GM23338 (cell line): ENCODE results near the gene ANKHD1. TPM values are rescaled to one million over a fixed set of nuclear protein-coding genes. Genes with fewer than 3 reads are reported as not detected.

Experiments used
- ATAC-seq: fragments of 200-7000 bp; cut with Tn5 transposase; 3 replicates; pipeline ENCODE4 v1.9.1; 2020
- DNase-seq: peaks from one replicate; pipeline ENCODE4 v3.0.0-alpha.2; 2015; ENCODE audit warnings: low spot score
- H2AFZ ChIP-seq: fragments of 200-600 bp; sonication (generic); 2 replicates; pipeline ENCODE4 v1.8.0; 2016; ENCODE audit warnings: antibody characterized with exemption, mild to moderate bottlenecking, moderate library complexity
- H3F3A ChIP-seq: fragments of 200-600 bp; sonication (generic); replicated peaks from 2 replicates; pipeline ENCODE4 v1.8.0; 2017; ENCODE audit warnings: antibody characterized with exemption, mixed run types, low read depth
- H3K27ac ChIP-seq: fragments of 200-600 bp; sonication (generic); 2 replicates; pipeline ENCODE4 v1.6.1; 2016; ENCODE audit warnings: low read depth
- H3K27me3 ChIP-seq: fragments of 200-600 bp; sonication (generic); 2 replicates; pipeline ENCODE4 v1.8.0; 2016; ENCODE audit warnings: mild to moderate bottlenecking, mixed run types, moderate library complexity; ENCODE audit not compliant: insufficient read depth
- H3K36me3 ChIP-seq: fragments of 200-600 bp; sonication (generic); 2 replicates; pipeline ENCODE4 v1.8.0; 2016; ENCODE audit warnings: mild to moderate bottlenecking; ENCODE audit not compliant: insufficient read depth
- H3K4me1 ChIP-seq: fragments of 200-600 bp; sonication (generic); 2 replicates; pipeline ENCODE4 v1.8.0; 2016; ENCODE audit warnings: mild to moderate bottlenecking, moderate library complexity; ENCODE audit not compliant: insufficient read depth
- H3K4me2 ChIP-seq: fragments of 200-600 bp; sonication (generic); 2 replicates; pipeline ENCODE4 v1.7.1; 2017; ENCODE audit warnings: mixed run types
- H3K4me3 ChIP-seq: fragments of 200-600 bp; sonication (generic); 2 replicates; pipeline ENCODE4 v1.6.1; 2016; ENCODE audit warnings: mixed run types
- H3K79me2 ChIP-seq: fragments of 200-600 bp; sonication (generic); replicated peaks from 2 replicates; pipeline ENCODE4 v1.8.0; 2017; ENCODE audit warnings: mild to moderate bottlenecking; ENCODE audit not compliant: insufficient read depth
- H3K9me2 ChIP-seq: fragments of 200-600 bp; sonication (generic); 2 replicates; pipeline ENCODE4 v1.8.0; 2017; ENCODE audit not compliant: insufficient read depth
- H4K20me1 ChIP-seq: fragments of 200-600 bp; sonication (generic); replicated peaks from 2 replicates; pipeline ENCODE4 v1.8.0; 2017; ENCODE audit warnings: mild to moderate bottlenecking; ENCODE audit not compliant: insufficient read depth
- H3K27ac Mint-ChIP-seq: 2 replicates; pipeline ENCODE4 v1.8.0; 2020; ENCODE audit warnings: inconsistent platforms, mild to moderate bottlenecking, moderate library complexity, mixed read lengths
- H3K27me3 Mint-ChIP-seq: 3 replicates; pipeline ENCODE4 v1.8.0; 2022; ENCODE audit warnings: low read depth, mild to moderate bottlenecking, moderate library complexity, mixed read lengths, inconsistent platforms; ENCODE audit not compliant: insufficient read depth, poor library complexity
- H3K36me3 Mint-ChIP-seq: 3 replicates; pipeline ENCODE4 v1.8.0; 2021; ENCODE audit warnings: low read depth, mild to moderate bottlenecking, inconsistent platforms, moderate library complexity, mixed read lengths
- H3K4me1 Mint-ChIP-seq: 3 replicates; pipeline ENCODE4 v1.8.0; 2020; ENCODE audit warnings: mild to moderate bottlenecking, inconsistent platforms, mixed read lengths
- H3K4me3 Mint-ChIP-seq: 3 replicates; pipeline ENCODE4 v1.8.0; 2021; ENCODE audit warnings: moderate library complexity, mild to moderate bottlenecking, inconsistent platforms, mixed read lengths
- H3K9me3 Mint-ChIP-seq: 3 replicates; pipeline ENCODE4 v1.8.0; 2020; ENCODE audit warnings: moderate library complexity, mild to moderate bottlenecking, inconsistent platforms, mixed read lengths
- CREB1 ChIP-seq: fragments of 250-450 bp; sonication (Bioruptor Pico); IDR thresholded peaks from 2 replicates; pipeline ENCODE4 v1.5.0; 2020; ENCODE audit warnings: low read depth, mild to moderate bottlenecking, moderate library complexity
- ETS1 ChIP-seq: IDR thresholded peaks from 2 replicates; pipeline ENCODE4 v1.6.1; 2016; ENCODE audit warnings: antibody characterized with exemption
- EZH2 ChIP-seq: fragments of 200-600 bp; sonication (generic); IDR thresholded peaks from one replicate; pipeline ENCODE4 v1.8.0; 2017; ENCODE audit warnings: antibody characterized with exemption, mild to moderate bottlenecking, low read depth; ENCODE audit not compliant: unreplicated experiment
- JUNB ChIP-seq: IDR thresholded peaks from one replicate; pipeline ENCODE4 v1.6.1; 2016; ENCODE audit warnings: antibody characterized with exemption; ENCODE audit not compliant: unreplicated experiment
- NANOG ChIP-seq: IDR thresholded peaks from 2 replicates; pipeline ENCODE4 v1.6.1; 2016; ENCODE audit warnings: antibody characterized with exemption, borderline replicate concordance
- POLR2AphosphoS5 ChIP-seq: IDR thresholded peaks from 2 replicates; pipeline ENCODE4 v1.6.1; 2016; ENCODE audit warnings: antibody characterized with exemption, low read depth
- REST ChIP-seq: IDR thresholded peaks from one replicate; pipeline ENCODE4 v1.6.1; 2018; ENCODE audit warnings: antibody characterized with exemption; ENCODE audit not compliant: unreplicated experiment
- STAT1 ChIP-seq: IDR thresholded peaks from one replicate; pipeline ENCODE4 v1.6.1; 2016; ENCODE audit warnings: antibody characterized with exemption; ENCODE audit not compliant: unreplicated experiment
- ZNF462 ChIP-seq: fragments of 250-450 bp; sonication (Bioruptor Pico); IDR thresholded peaks from 2 replicates; pipeline ENCODE4 v1.5.0; 2020; ENCODE audit warnings: mild to moderate bottlenecking, moderate library complexity
- polyA plus RNA-seq: library from polyadenylated mRNA; unstranded; fragments of >200 nt; fragmentation: Nextera tagmentation; extraction: Ambion mirVana; gene quantifications from 2 replicates; pipeline ENCODE4 v1.2.1, GENCODE V29; 2016
- total RNA-seq: library from RNA; depleted of rRNA; stranded (reverse); fragments of >200 nt; shearing (Covaris generic); gene quantifications from 2 replicates; pipeline ENCODE4 v1.2.3, GENCODE V29; 2014

Gene ANKHD1
- total and polyA plus RNA-seq, 2 experiments from 2014 or later: 73.0 to 119 TPM

GRCh38 chr5:140468188-140468587 lies 66.6 kb downstream of the ANKHD1 start:
- Mint-ChIP-seq H3K27me3 (peaks cover 1% of the 10 kb centered on the region), H3K36me3 (peaks cover 19% of the 10 kb centered on the region; the same call in 2 of the 3 replicates), H3K4me3 (no peak overlapping the region), H3K4me1 (no peaks in the 10 kb centered on the region), H3K9me3 (no peaks in the 10 kb centered on the region), H3K27ac (no peak overlapping the region)
- H3K4me2 ChIP-seq: no peak overlapping the region
- peaks cover 6% of the 10 kb centered on the region; the same call in 1 of the 2 replicates for H4K20me1 ChIP-seq
- no peak overlapping the region for H2AFZ ChIP-seq
- H3K4me3 ChIP-seq: no peak overlapping the region
- no peak for ATAC-seq
- H3K4me1 ChIP-seq: no peaks in the 10 kb centered on the region
- no peaks in the 10 kb centered on the region for H3K9me2 ChIP-seq
- no peak for TF ChIP-seq CREB1 (CRISPR knock-in tag)
- TF ChIP-seq REST: no peak
- no peak for TF ChIP-seq POLR2AphosphoS5
- TF ChIP-seq STAT1: no peak
- TF ChIP-seq ETS1: no peak
- H3K27me3 ChIP-seq: no peaks in the 10 kb centered on the region
- DNase-seq: no peak
- H3K36me3 ChIP-seq: peaks cover 6% of the 10 kb centered on the region; the same call in 1 of the 2 replicates
- H3F3A ChIP-seq: no peaks in the 10 kb centered on the region
- H3K79me2 ChIP-seq: no peaks in the 10 kb centered on the region
- H3K27ac ChIP-seq: no peak overlapping the region

GRCh38 chr5:140469259-140469658 lies 67.6 kb downstream of the ANKHD1 start:
- Histone ChIP-seq H3K9me2 (no peaks in the 10 kb centered on the region), H3K36me3 (peaks cover 6% of the 10 kb centered on the region; the same call in 1 of the 2 replicates), H3K27ac (no peak overlapping the region), H2AFZ (no peak overlapping the region), H3K4me3 (no peak overlapping the region), H3K4me2 (no peak overlapping the region), H3K27me3 (no peaks in the 10 kb centered on the region), H3K4me1 (no peaks in the 10 kb centered on the region), H3K79me2 (no peaks in the 10 kb centered on the region; the same call in 1 of the 2 replicates), H3F3A (no peaks in the 10 kb centered on the region), H4K20me1 (peaks cover 6% of the 10 kb centered on the region; the same call in 1 of the 2 replicates)
- H3K4me1 Mint-ChIP-seq: no peaks in the 10 kb centered on the region
- DNase-seq: peak; percentile 7
- H3K9me3 Mint-ChIP-seq: no peaks in the 10 kb centered on the region
- peaks cover 1% of the 10 kb centered on the region for H3K27me3 Mint-ChIP-seq
- peak overlapping the region; percentile 57 for H3K27ac Mint-ChIP-seq
- peaks cover 26% of the 10 kb centered on the region; the same call in 2 of the 3 replicates for H3K36me3 Mint-ChIP-seq
- no peak overlapping the region for H3K4me3 Mint-ChIP-seq
- ATAC-seq: no peak
- TF ChIP-seq EZH2 (no peak), JUNB (no peak), NANOG (no peak), ZNF462 (CRISPR knock-in tag) (no peak), POLR2AphosphoS5 (no peak), ETS1 (no peak)
